Measurements from ENCODE around the gene KANSL1.
"Not testable (repeated sequence)": the region's sequence is repeated elsewhere in the genome, so short reads cannot be mapped to it uniquely, and the experiment has no call there.

Gene KANSL1

GRCh38 chr17:46027048-46027975 lies 165.9 kb downstream of the KANSL1 start:
- H3K27ac ChIP-seq = no peak overlapping the region
- DNase-seq (ENCODE audit: low read depth, low spot score) = no peak

- DNase-seq (ENCODE audit: low read depth, low spot score) = no peak
- H3K27ac ChIP-seq = no peak overlapping the region
Measured at GRCh38 chr17:46026166-46027047, 166.8 kb downstream of the KANSL1 start.

GRCh38 chr17:46025510-46026165 lies 167.6 kb downstream of the KANSL1 start:
- H3K27ac ChIP-seq = no peak overlapping the region

DNA sequence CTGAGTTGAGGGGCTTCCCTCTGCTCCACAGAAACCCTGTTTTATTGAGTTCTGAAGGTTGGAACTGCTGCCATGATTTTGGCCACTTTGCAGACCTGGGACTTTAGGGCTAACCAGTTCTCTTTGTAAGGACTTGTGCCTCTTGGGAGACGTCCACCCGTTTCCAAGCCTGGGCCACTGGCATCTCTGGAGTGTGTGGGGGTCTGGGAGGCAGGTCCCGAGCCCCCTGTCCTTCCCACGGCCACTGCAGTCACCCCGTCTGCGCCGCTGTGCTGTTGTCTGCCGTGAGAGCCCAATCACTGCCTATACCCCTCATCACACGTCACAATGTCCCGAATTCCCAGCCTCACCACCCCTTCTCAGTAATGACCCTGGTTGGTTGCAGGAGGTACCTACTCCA lies 168.2 kb downstream of the KANSL1 start:
- H3K27ac ChIP-seq = no peak overlapping the region
- no peak for DNase-seq (ENCODE audit: low read depth, low spot score)

More at GRCh38 chr17:46025510-46026165, 167.6 kb downstream of the KANSL1 start:
- no peak for DNase-seq (ENCODE audit: low read depth, low spot score)

DNA sequence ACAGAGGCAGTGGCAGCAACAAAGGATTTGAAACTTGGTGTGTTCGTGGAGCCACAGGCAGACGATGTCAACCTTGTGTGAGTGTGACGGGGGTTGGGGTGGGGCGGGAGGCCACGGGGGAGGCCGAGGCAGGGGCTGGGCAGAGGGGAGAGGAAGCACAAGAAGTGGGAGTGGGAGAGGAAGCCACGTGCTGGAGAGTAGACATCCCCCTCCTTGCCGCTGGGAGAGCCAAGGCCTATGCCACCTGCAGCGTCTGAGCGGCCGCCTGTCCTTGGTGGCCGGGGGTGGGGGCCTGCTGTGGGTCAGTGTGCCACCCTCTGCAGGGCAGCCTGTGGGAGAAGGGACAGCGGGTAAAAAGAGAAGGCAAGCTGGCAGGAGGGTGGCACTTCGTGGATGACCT lies 168.6 kb downstream of the KANSL1 start:
- no peak overlapping the region for H3K27ac ChIP-seq
- DNase-seq (ENCODE audit: low read depth, low spot score) = no peak

- no peak for DNase-seq (ENCODE audit: low read depth, low spot score)
Measured at GRCh38 chr17:46023783-46024388, 169.3 kb downstream of the KANSL1 start.

DNA sequence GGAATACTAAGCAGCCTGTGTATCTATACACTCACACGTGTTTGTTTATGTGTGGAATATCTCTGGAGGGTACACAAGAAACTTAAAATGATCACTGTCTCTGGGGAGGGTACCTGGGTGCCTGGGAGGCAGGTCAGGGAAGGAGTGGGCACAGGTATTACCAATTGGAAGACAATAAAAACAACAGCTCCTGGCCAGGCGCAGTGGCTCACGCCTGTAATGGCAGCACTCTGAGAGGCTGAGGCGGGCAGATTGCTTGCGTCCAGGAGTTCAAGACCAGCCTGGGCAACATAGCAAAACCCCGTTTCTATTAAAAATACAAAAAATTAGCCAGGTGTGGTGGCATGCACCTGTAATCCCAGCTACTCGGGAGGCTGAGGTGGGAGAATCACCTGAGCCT lies 169.9 kb downstream of the KANSL1 start:
- H3K27ac ChIP-seq; DNase-seq (ENCODE audit: low read depth, low spot score): not testable (repeated sequence)

More at GRCh38 chr17:46023783-46024388, 169.3 kb downstream of the KANSL1 start:
- no peak overlapping the region for H3K27ac ChIP-seq

- no peak for DNase-seq (ENCODE audit: low read depth, low spot score)
- H3K27ac ChIP-seq = no peak overlapping the region
Measured at GRCh38 chr17:46020998-46021397, 172.2 kb downstream of the KANSL1 start.

- H3K27ac ChIP-seq = no peak overlapping the region
Measured at GRCh38 chr17:46020023-46020761, 173.0 kb downstream of the KANSL1 start.

DNA sequence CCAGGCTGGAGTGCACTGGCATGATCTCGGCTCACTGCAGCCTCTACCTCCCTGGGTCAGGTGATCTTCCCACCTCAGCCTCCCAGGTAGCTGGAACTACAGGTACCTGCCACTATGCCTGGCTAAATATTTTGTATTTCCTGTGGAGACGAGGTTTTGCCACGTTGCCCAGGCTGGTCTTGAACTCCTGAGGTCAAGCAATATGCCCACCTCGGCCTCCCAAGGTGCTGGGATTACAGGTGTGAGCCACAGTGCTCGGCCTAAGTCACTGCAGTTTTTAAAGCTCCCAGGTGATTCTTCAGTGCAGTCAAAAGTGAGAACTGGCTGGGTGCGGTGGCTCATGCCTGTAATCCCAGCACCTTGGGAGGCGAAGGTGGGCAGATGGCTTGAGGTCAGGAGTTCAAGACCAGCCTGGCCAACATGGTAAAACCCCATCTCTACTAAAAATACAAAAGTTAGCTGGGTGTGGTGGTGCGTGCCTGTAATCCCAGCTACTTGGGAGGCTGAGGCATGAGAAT lies 173.8 kb downstream of the KANSL1 start:
- not testable (repeated sequence) for H3K27ac ChIP-seq

More at GRCh38 chr17:46020023-46020761, 173.0 kb downstream of the KANSL1 start:
- DNase-seq (ENCODE audit: low read depth, low spot score) = no peak

GRCh38 chr17:46013502-46014165 lies 179.6 kb downstream of the KANSL1 start:
- no peak for DNase-seq (ENCODE audit: low read depth, low spot score)
- H3K27ac ChIP-seq = no peak overlapping the region

More for the DNA sequence above, 173.8 kb downstream of the KANSL1 start:
- not testable (repeated sequence) for DNase-seq (ENCODE audit: low read depth, low spot score)

GRCh38 chr17:46013127-46013501 lies 180.1 kb downstream of the KANSL1 start:
- no peak for DNase-seq (ENCODE audit: low read depth, low spot score)
- no peak overlapping the region for H3K27ac ChIP-seq

DNA sequence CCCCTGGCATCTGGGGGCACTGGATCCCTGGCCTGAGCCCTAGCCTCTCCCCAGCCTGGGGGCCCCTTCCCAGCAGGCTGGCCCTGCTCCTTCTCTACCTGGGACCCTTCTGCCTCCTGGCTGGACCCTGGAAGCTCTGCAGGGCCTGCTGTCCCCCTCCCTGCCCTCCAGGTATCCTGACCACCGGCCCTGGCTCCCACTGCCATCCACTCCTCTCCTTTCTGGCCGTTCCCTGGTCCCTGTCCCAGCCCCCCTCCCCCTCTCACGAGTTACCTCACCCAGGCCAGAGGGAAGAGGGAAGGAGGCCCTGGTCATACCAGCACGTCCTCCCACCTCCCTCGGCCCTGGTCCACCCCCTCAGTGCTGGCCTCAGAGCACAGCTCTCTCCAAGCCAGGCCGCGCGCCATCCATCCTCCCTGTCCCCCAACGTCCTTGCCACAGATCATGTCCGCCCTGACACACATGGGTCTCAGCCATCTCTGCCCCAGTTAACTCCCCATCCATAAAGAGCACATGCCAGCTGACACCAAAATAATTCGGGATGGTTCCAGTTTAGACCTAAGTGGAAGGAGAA lies 180.6 kb downstream of the KANSL1 start:
- H3K27ac ChIP-seq = no peak overlapping the region
- DNase-seq (ENCODE audit: low read depth, low spot score) = no peak

- no peak for DNase-seq (ENCODE audit: low read depth, low spot score)
- no peak overlapping the region for H3K27ac ChIP-seq
Measured at GRCh38 chr17:46011711-46012505, 181.3 kb downstream of the KANSL1 start.

- H3K27ac ChIP-seq = no peak overlapping the region
- no peak for DNase-seq (ENCODE audit: low read depth, low spot score)
Measured at GRCh38 chr17:46010597-46011186, 182.5 kb downstream of the KANSL1 start.

DNA sequence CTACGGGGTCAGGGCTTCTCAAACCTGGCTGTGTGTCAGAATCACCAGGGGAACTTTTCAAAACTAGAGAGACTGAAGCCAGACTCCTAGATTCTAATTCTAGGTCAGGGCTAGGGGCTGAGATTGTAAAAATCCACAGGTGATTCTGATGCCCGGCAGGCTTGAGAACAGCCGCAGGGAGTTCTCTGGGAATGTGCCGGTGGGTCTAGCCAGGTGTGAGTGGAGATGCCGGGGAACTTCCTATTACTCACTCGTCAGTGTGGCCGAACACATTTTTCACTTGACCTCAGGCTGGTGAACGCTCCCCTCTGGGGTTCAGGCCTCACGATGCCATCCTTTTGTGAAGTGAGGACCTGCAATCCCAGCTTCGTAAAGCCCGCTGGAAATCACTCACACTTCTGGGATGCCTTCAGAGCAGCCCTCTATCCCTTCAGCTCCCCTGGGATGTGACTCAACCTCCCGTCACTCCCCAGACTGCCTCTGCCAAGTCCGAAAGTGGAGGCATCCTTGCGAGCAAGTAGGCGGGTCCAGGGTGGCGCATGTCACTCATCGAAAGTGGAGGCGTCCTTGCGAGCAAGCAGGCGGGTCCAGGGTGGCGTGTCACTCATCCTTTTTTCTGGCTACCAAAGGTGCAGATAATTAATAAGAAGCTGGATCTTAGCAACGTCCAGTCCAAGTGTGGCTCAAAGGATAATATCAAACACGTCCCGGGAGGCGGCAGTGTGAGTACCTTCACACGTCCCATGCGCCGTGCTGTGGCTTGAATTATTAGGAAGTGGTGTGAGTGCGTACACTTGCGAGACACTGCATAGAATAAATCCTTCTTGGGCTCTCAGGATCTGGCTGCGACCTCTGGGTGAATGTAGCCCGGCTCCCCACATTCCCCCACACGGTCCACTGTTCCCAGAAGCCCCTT lies 183.3 kb downstream of the KANSL1 start:
- H3K27ac ChIP-seq = no peak overlapping the region
- DNase-seq (ENCODE audit: low read depth, low spot score) = no peak

Measured in epithelial cell of prostate (primary cell).